ENCODE results near the gene BRIP1.

The BRIP1 gene

GRCh38 chr17:61846761-61847375, 16.5 kb downstream of the BRIP1 start:
- DNase-seq (ENCODE audit: low read depth) = no peak
- no peak for TF ChIP-seq MAX (IDR thresholded peaks at IDR 0.05; ENCODE audit: low read depth, low read length)
- TF ChIP-seq POLR2A (IDR thresholded peaks at IDR 0.05; ENCODE audit: extremely low read depth, insufficient read length) = no peak
- TF ChIP-seq MYC (IDR thresholded peaks at IDR 0.05; ENCODE audit: low read depth, low read length) = no peak
- no peak for TF ChIP-seq CTCF (IDR thresholded peaks at IDR 0.05; ENCODE audit: low read depth, low read length)

GRCh38 chr17:61846088-61846487, 17.2 kb downstream of the BRIP1 start:
- no peak for TF ChIP-seq POLR2A (IDR thresholded peaks at IDR 0.05; ENCODE audit: extremely low read depth, insufficient read length)
- no peak for TF ChIP-seq MAX (IDR thresholded peaks at IDR 0.05; ENCODE audit: low read depth, low read length)
- TF ChIP-seq MYC (IDR thresholded peaks at IDR 0.05; ENCODE audit: low read depth, low read length) = no peak
- no peak for TF ChIP-seq CTCF (IDR thresholded peaks at IDR 0.05; ENCODE audit: low read depth, low read length)
- no peak overlapping the region for H3K4me3 ChIP-seq (ENCODE audit: low read depth, low read length)
- DNase-seq (ENCODE audit: low read depth) = no peak

More at GRCh38 chr17:61846761-61847375, 16.5 kb downstream of the BRIP1 start:
- no peak overlapping the region for H3K4me3 ChIP-seq (ENCODE audit: low read depth, low read length)

GRCh38 chr17:61843435-61843834, 19.9 kb downstream of the BRIP1 start:
- TF ChIP-seq POLR2A (IDR thresholded peaks at IDR 0.05; ENCODE audit: extremely low read depth, insufficient read length) (no peak), CTCF (IDR thresholded peaks at IDR 0.05; ENCODE audit: low read depth, low read length) (no peak), MAX (IDR thresholded peaks at IDR 0.05; ENCODE audit: low read depth, low read length) (no peak), MYC (IDR thresholded peaks at IDR 0.05; ENCODE audit: low read depth, low read length) (no peak)
- H3K4me3 ChIP-seq (ENCODE audit: low read depth, low read length) = no peak overlapping the region
- DNase-seq (ENCODE audit: low read depth) = no peak

GRCh38 chr17:61842899-61843298, 20.4 kb downstream of the BRIP1 start:
- no peak overlapping the region for H3K4me3 ChIP-seq (ENCODE audit: low read depth, low read length)
- no peak for DNase-seq (ENCODE audit: low read depth)
- no peak for TF ChIP-seq MAX (IDR thresholded peaks at IDR 0.05; ENCODE audit: low read depth, low read length)
- no peak for TF ChIP-seq CTCF (IDR thresholded peaks at IDR 0.05; ENCODE audit: low read depth, low read length)
- no peak for TF ChIP-seq POLR2A (IDR thresholded peaks at IDR 0.05; ENCODE audit: extremely low read depth, insufficient read length)
- TF ChIP-seq MYC (IDR thresholded peaks at IDR 0.05; ENCODE audit: low read depth, low read length) = no peak

GRCh38 chr17:61839300-61839786, 24.0 kb downstream of the BRIP1 start:
- no peak for TF ChIP-seq MAX (IDR thresholded peaks at IDR 0.05; ENCODE audit: low read depth, low read length)
- TF ChIP-seq CTCF (IDR thresholded peaks at IDR 0.05; ENCODE audit: low read depth, low read length) = no peak
- TF ChIP-seq MYC (IDR thresholded peaks at IDR 0.05; ENCODE audit: low read depth, low read length) = no peak
- no peak for TF ChIP-seq POLR2A (IDR thresholded peaks at IDR 0.05; ENCODE audit: extremely low read depth, insufficient read length)
- DNase-seq (ENCODE audit: low read depth) = no peak
- no peak overlapping the region for H3K4me3 ChIP-seq (ENCODE audit: low read depth, low read length)

All from NB4 (cell line).